Measurements from ENCODE around the gene ERC2. TPM values are rescaled to one million over a fixed set of nuclear protein-coding genes. Genes with fewer than 3 reads are reported as not detected.

The ERC2 gene
- total RNA-seq, 1 donor from 2014 or later: 1.1 TPM

GRCh38 chr3:55484801-55485791 lies 983.2 kb downstream of the ERC2 start:
- DNase-seq (ENCODE audit: low spot score): no peak

- DNase-seq (ENCODE audit: low spot score): no peak
Measured at GRCh38 chr3:55484191-55484689, 984.0 kb downstream of the ERC2 start.

- DNase-seq (ENCODE audit: low spot score): no peak
Measured at GRCh38 chr3:55483196-55484095, 984.8 kb downstream of the ERC2 start.

- DNase-seq (ENCODE audit: low spot score): no peak
Measured at GRCh38 chr3:55482496-55483195, 985.6 kb downstream of the ERC2 start.

GRCh38 chr3:55481744-55482495 lies 986.3 kb downstream of the ERC2 start:
- no peak for DNase-seq (ENCODE audit: low spot score)

- no peak for DNase-seq (ENCODE audit: low spot score)
Measured at GRCh38 chr3:55480911-55481743, 987.1 kb downstream of the ERC2 start.

GRCh38 chr3:55477306-55478303 lies 990.7 kb downstream of the ERC2 start:
- no peak for DNase-seq (ENCODE audit: low spot score)

GRCh38 chr3:55476515-55476914 lies 991.8 kb downstream of the ERC2 start:
- no peak for DNase-seq (ENCODE audit: low spot score)

- DNase-seq (ENCODE audit: low spot score): no peak
Measured at GRCh38 chr3:55474213-55474632, 994.0 kb downstream of the ERC2 start.

- DNase-seq (ENCODE audit: low spot score): no peak
Measured at GRCh38 chr3:55473788-55474187, 994.5 kb downstream of the ERC2 start.

- no peak for DNase-seq (ENCODE audit: low spot score)
Measured at GRCh38 chr3:55471522-55472280, 996.6 kb downstream of the ERC2 start.

- DNase-seq (ENCODE audit: low spot score): no peak
Measured at GRCh38 chr3:55471084-55471483, 997.2 kb downstream of the ERC2 start.

GRCh38 chr3:55469957-55470526 lies 998.2 kb downstream of the ERC2 start:
- DNase-seq (ENCODE audit: low spot score): no peak

GRCh38 chr3:55468251-55468650 lies 1000.0 kb downstream of the ERC2 start:
- DNase-seq (ENCODE audit: low spot score): no peak

- no peak for DNase-seq (ENCODE audit: low spot score)
Measured at GRCh38 chr3:55467099-55467498, 1001.2 kb downstream of the ERC2 start.

- DNase-seq (ENCODE audit: low spot score): no peak
Measured at GRCh38 chr3:55466526-55466925, 1001.7 kb downstream of the ERC2 start.

GRCh38 chr3:55461896-55462295 lies 1006.4 kb downstream of the ERC2 start:
- DNase-seq (ENCODE audit: low spot score): no peak
